ENCODE measurements around the gene GLIPR2. TPM values are rescaled to one million over a fixed set of nuclear protein-coding genes. Genes with fewer than 3 reads are reported as not detected.

The GLIPR2 gene
- total and polyA plus RNA-seq, 4 donors, result 30.6 to 56.1 (median 41.6) TPM

DNA sequence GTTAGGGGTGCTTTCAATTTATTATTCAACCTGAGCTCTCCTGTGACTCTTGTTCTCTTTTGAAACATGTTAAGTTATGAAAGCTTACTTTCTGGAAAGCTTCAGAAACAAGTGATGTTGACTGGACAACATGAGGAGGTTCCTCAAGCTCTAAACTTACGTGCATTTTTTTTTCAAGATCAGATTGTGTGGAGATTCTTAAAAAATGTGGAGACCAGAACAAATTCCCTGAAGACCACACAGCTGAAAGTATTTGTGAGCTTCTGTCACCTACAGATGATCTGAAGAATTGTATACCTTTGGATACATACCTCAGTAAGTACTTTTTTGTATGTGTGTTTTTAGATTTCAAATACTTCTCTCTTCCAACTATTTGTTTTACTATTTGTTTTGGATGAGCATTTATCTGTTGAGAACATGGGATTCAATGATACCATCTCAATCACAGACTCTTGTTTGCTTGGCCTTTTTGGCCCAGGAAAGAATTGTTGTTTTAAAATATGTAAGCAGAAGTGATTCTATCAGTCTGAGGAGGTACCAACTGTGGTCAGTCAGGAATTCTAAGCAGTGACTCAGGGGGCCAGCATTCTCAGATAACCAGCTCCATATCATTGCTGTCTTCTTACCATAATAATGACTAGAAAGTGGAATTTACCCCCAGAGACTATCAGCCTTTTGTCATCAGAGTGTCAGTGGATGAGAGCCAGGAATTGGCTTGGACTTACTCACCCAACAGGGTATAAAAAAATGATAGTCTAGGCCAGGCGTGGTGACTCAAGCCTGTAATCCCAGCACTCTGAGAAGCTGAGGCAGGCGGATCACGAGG lies 34.4 kb upstream of the GLIPR2 start:
- Histone ChIP-seq H3K27me3 (ENCODE audit: control insufficient read depth, insufficient read depth, low read length) (no peaks in the 10 kb centered on the region), H3K27ac (ENCODE audit: low read depth, low read length) (no peak overlapping the region), H3K9me3 (ENCODE audit: control insufficient read depth, insufficient read depth, low read length) (no peaks in the 10 kb centered on the region), H3K4me1 (ENCODE audit: control insufficient read depth, insufficient read depth, low read length) (no peaks in the 10 kb centered on the region), H3K36me3 (ENCODE audit: control insufficient read depth, insufficient read depth, low read length) (peaks cover 10% of the 10 kb centered on the region), H3K4me3 (ENCODE audit: low read depth, low read length) (no peak overlapping the region)
- 67% methylated on average over 1 of the region's 4 CpGs for WGBS (ENCODE audit: insufficient coverage)
- no peak for DNase-seq (ENCODE audit: low read depth in 4 of 6, low spot score in 6 of 6)

DNA sequence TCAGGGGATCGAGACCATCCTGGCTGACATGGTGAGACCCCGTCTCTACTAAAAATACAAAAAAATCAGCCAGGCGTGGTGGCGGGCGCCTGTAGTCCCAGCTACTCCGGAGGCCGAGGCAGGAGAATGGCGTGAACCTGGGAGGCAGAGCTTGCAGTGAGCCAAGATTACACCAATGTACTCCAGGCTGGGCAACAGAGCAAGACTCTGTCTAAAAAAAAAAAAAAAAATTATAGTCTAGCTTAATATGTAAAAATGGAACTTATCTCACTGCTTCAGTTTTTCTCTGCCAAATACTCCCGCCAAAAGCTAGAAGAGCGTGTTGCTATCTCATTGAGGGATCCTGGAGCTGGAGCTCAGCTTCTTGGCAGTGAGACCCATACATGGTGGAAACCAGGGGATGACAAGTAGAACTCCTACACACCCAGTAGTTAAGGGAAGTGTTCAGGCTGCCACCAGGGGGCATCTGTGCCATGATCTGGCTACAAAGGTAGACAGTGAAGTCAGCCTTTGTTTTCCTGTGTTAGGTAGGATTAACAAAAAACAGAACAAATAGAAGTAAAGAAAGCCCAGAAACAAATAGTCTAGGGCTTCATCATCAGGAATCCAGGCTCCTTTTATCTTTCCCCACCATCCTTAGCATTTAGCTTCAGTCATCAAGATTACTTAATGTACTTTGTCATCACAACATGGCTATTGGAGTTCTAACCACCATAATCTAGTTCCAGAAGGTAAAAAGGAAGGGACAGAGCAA lies 33.6 kb upstream of the GLIPR2 start:
- Histone ChIP-seq H3K36me3 (ENCODE audit: control insufficient read depth, insufficient read depth, low read length) (peaks cover 10% of the 10 kb centered on the region), H3K27ac (ENCODE audit: low read depth, low read length) (no peak overlapping the region), H3K4me1 (ENCODE audit: control insufficient read depth, insufficient read depth, low read length) (no peaks in the 10 kb centered on the region), H3K27me3 (ENCODE audit: control insufficient read depth, insufficient read depth, low read length) (no peaks in the 10 kb centered on the region), H3K4me3 (ENCODE audit: low read depth, low read length) (no peak overlapping the region), H3K9me3 (ENCODE audit: control insufficient read depth, insufficient read depth, low read length) (no peaks in the 10 kb centered on the region)
- DNase-seq (ENCODE audit: low read depth in 4 of 6, low spot score in 6 of 6), result peak; percentile 12 to 83 (median 26)
- no CpG with 5 or more reads among the region's 10 CpGs for WGBS (ENCODE audit: insufficient coverage)

DNA sequence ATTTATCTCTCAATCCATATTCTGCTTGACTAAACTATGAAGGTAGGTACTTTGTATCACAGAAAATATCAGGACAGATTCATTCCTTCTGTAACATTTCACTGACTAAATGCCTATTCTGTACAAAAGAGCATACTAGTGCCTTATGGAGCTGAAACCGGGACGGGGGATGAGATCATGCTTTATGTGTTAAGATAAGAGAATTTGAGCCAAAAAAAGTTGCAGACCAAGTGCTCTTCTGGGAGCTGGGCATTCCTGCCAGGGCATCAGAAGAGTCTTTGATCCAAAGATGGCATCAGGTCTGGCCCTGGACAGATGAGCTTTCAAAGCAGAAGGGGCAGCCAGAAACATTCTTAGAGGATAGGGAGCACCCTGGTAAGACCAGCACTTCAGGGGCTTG lies 27.5 kb upstream of the GLIPR2 start:
- H3K27ac ChIP-seq (ENCODE audit: low read depth, low read length), result no peak overlapping the region
- 79% methylated on average over 2 of the region's 2 CpGs for WGBS (ENCODE audit: insufficient coverage)
- no peaks in the 10 kb centered on the region for H3K27me3 ChIP-seq (ENCODE audit: control insufficient read depth, insufficient read depth, low read length)
- H3K4me3 ChIP-seq (ENCODE audit: low read depth, low read length), result no peak overlapping the region
- no peaks in the 10 kb centered on the region for H3K4me1 ChIP-seq (ENCODE audit: control insufficient read depth, insufficient read depth, low read length)
- no peaks in the 10 kb centered on the region for H3K9me3 ChIP-seq (ENCODE audit: control insufficient read depth, insufficient read depth, low read length)
- DNase-seq (ENCODE audit: low read depth in 4 of 6, low spot score in 6 of 6), result no peak
- peaks cover 6% of the 10 kb centered on the region for H3K36me3 ChIP-seq (ENCODE audit: control insufficient read depth, insufficient read depth, low read length)

DNA sequence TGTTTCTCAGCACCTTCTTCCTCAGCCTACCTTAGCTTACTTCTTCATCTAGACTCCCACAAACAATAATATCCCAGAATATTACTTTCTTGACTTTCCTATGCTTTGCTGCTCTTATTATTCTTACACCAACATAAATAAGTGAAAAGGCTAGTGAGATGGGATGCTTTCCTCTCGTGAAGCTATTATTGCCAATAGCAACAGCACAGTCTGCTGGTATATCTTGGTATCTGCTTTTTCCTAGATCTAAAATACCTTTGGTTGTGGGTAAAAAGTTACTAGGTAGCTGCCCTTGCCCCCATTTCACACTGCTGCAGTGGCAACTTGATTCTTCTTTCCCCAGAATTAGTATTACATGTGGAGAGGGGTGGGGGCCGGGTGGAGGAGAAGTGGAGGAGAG lies 26.1 kb upstream of the GLIPR2 start:
- Histone ChIP-seq H3K4me3 (ENCODE audit: low read depth, low read length) (no peak overlapping the region), H3K36me3 (ENCODE audit: control insufficient read depth, insufficient read depth, low read length) (peaks cover 8% of the 10 kb centered on the region), H3K9me3 (ENCODE audit: control insufficient read depth, insufficient read depth, low read length) (no peaks in the 10 kb centered on the region), H3K27me3 (ENCODE audit: control insufficient read depth, insufficient read depth, low read length) (no peaks in the 10 kb centered on the region), H3K4me1 (ENCODE audit: control insufficient read depth, insufficient read depth, low read length) (no peaks in the 10 kb centered on the region), H3K27ac (ENCODE audit: low read depth, low read length) (no peak overlapping the region)
- DNase-seq (ENCODE audit: low read depth in 4 of 6, low spot score in 6 of 6), result peak in 1 of 6 donors; percentile 20
- WGBS (ENCODE audit: insufficient coverage), result no CpG with 5 or more reads among the region's 2 CpGs

DNA sequence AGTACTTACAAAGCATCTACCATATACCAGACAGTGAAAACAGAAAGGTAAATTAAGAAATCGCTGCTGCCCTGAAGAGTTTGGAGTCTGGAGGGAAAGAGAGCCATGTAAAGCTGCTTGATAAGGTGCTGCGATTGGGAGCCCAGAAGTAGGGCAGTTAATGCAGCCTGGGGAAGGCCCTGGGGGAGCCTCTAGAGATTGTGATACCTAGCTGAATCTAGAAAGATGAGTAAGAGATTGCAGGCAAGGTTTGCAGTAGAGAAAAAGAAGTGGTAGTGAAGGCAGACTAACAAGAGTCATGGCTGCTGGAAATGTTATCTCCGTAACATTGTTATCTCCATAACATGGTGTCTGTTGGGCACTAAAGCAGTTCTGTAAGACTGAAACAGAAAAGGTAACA lies 24.0 kb upstream of the GLIPR2 start:
- Histone ChIP-seq H3K4me1 (ENCODE audit: control insufficient read depth, insufficient read depth, low read length) (no peaks in the 10 kb centered on the region), H3K4me3 (ENCODE audit: low read depth, low read length) (no peak overlapping the region), H3K9me3 (ENCODE audit: control insufficient read depth, insufficient read depth, low read length) (no peaks in the 10 kb centered on the region), H3K27me3 (ENCODE audit: control insufficient read depth, insufficient read depth, low read length) (no peaks in the 10 kb centered on the region), H3K36me3 (ENCODE audit: control insufficient read depth, insufficient read depth, low read length) (peaks cover 14% of the 10 kb centered on the region), H3K27ac (ENCODE audit: low read depth, low read length) (no peak overlapping the region)
- WGBS (ENCODE audit: insufficient coverage), result 93% methylated on average over 3 of the region's 3 CpGs
- DNase-seq (ENCODE audit: low read depth in 4 of 6, low spot score in 6 of 6), result no peak

DNA sequence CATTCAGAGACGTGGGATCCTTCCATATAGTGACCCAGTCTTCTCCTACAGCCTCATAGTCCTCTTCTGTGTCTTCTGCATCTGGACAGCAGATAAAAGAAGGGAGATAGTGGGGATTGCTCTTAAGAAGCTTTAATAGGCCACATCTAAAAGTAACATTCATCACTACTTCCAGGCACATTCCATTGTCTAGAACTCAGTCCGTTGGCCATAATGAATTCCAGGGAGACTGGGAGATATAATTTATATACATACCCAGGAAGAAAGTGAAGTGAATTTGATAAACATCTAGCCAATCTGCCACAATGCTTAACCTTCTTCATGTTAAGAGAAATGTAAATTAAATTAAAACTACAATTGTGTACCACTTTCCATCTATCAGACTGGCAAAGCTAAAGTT lies 22.5 kb upstream of the GLIPR2 start:
- no peak overlapping the region for H3K4me3 ChIP-seq (ENCODE audit: low read depth, low read length)
- no peaks in the 10 kb centered on the region for H3K9me3 ChIP-seq (ENCODE audit: control insufficient read depth, insufficient read depth, low read length)
- H3K27me3 ChIP-seq (ENCODE audit: control insufficient read depth, insufficient read depth, low read length), result no peaks in the 10 kb centered on the region
- H3K36me3 ChIP-seq (ENCODE audit: control insufficient read depth, insufficient read depth, low read length), result peaks cover 23% of the 10 kb centered on the region
- H3K27ac ChIP-seq (ENCODE audit: low read depth, low read length), result no peak overlapping the region
- H3K4me1 ChIP-seq (ENCODE audit: control insufficient read depth, insufficient read depth, low read length), result no peaks in the 10 kb centered on the region
- no peak for DNase-seq (ENCODE audit: low read depth in 4 of 6, low spot score in 6 of 6)
- no CpG with 5 or more reads among the region's 2 CpGs for WGBS (ENCODE audit: insufficient coverage)

DNA sequence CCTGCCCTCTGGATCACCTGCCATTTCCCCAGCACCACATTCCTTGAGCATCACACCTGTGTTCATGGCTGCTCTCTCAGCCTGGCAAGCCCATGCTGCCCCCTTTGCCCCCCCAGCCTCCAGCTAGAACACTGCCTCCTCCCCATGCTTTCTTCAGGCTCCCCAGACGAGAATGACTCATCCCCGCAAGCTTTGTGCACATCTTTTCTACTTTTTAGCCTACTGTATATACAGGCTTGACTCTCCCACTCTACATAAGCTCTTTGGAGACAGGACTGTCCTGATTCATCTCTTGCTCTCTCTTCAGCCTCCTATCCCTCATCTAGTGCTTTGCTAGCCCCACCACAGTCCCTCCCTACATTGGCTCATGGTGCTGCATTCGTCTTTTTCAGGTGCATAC lies 19.9 kb upstream of the GLIPR2 start:
- no peak overlapping the region for H3K4me3 ChIP-seq (ENCODE audit: low read depth, low read length)
- WGBS (ENCODE audit: insufficient coverage), result 91% methylated on average over 2 of the region's 3 CpGs
- no peaks in the 10 kb centered on the region for H3K4me1 ChIP-seq (ENCODE audit: control insufficient read depth, insufficient read depth, low read length)
- no peaks in the 10 kb centered on the region for H3K9me3 ChIP-seq (ENCODE audit: control insufficient read depth, insufficient read depth, low read length)
- H3K27ac ChIP-seq (ENCODE audit: low read depth, low read length), result no peak overlapping the region
- H3K36me3 ChIP-seq (ENCODE audit: control insufficient read depth, insufficient read depth, low read length), result peaks cover 30% of the 10 kb centered on the region
- DNase-seq (ENCODE audit: low read depth in 4 of 6, low spot score in 6 of 6), result no peak
- H3K27me3 ChIP-seq (ENCODE audit: control insufficient read depth, insufficient read depth, low read length), result no peaks in the 10 kb centered on the region

DNA sequence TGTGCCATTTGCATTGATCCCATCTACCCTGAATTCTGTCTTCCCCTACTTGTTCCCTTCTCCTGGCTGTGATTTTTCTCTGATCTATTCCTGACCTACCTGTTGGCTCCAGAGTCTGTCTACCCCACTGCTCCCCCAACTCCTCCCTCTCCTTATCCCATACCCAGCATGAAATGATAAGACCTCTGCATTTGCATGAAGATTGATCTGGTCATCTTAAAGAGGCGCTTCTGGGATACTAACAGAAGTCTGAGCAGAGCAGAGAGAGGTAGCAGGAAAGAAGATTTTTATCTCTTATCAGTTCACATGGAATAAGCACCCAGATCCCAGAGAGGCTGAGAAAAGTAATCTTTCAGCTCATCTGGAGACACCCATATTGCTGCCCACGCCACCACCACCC lies 18.3 kb upstream of the GLIPR2 start:
- Histone ChIP-seq H3K27ac (ENCODE audit: low read depth, low read length) (no peak overlapping the region), H3K27me3 (ENCODE audit: control insufficient read depth, insufficient read depth, low read length) (no peaks in the 10 kb centered on the region), H3K9me3 (ENCODE audit: control insufficient read depth, insufficient read depth, low read length) (no peaks in the 10 kb centered on the region), H3K4me1 (ENCODE audit: control insufficient read depth, insufficient read depth, low read length) (no peaks in the 10 kb centered on the region), H3K4me3 (ENCODE audit: low read depth, low read length) (no peak overlapping the region), H3K36me3 (ENCODE audit: control insufficient read depth, insufficient read depth, low read length) (peaks cover 39% of the 10 kb centered on the region)
- DNase-seq (ENCODE audit: low read depth in 4 of 6, low spot score in 6 of 6), result no peak
- WGBS (ENCODE audit: insufficient coverage), result no CpG with 5 or more reads among the region's 2 CpGs

DNA sequence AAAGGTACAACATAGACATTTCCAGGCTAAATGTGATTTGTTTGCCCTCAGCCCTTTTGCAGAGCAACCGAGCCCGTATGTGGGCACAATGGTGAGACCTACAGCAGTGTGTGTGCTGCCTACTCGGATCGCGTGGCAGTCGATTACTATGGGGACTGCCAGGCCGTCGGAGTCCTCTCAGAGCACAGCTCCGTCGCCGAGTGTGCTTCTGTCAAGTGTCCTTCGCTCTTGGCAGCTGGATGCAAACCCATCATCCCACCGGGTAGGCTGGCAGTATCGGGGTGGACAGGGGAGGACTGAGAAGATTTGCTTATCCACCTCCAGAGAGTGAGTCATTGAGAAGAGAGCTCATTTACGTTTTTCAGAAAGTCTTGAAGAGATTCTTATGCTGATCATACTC lies 17.8 kb upstream of the GLIPR2 start:
- DNase-seq (ENCODE audit: low read depth in 4 of 6, low spot score in 6 of 6), result no peak
- peaks cover 39% of the 10 kb centered on the region for H3K36me3 ChIP-seq (ENCODE audit: control insufficient read depth, insufficient read depth, low read length)
- no peak overlapping the region for H3K4me3 ChIP-seq (ENCODE audit: low read depth, low read length)
- no peaks in the 10 kb centered on the region for H3K9me3 ChIP-seq (ENCODE audit: control insufficient read depth, insufficient read depth, low read length)
- H3K27me3 ChIP-seq (ENCODE audit: control insufficient read depth, insufficient read depth, low read length), result no peaks in the 10 kb centered on the region
- 96% methylated on average over 6 of the region's 15 CpGs for WGBS (ENCODE audit: insufficient coverage)
- no peaks in the 10 kb centered on the region for H3K4me1 ChIP-seq (ENCODE audit: control insufficient read depth, insufficient read depth, low read length)
- H3K27ac ChIP-seq (ENCODE audit: low read depth, low read length), result no peak overlapping the region

DNA sequence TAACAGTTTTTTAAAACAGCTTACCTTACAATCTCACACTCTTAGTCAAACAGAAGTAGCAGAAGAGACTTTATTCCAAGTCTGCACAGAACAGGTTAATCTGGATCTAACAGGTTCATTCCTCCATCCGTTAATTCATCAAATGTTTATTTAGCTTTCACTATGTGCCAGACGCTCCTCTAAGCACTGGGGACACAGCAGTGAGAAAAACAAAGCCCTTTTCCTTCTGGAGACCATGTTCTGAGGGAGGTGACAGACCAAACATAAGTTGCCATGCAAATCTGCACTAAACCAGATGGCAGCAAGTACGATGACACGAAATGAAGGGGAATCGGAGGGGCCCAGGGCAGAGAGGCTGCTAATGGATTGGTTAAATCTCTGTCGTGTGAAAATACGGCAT lies 17.1 kb upstream of the GLIPR2 start:
- peak in 1 of 6 donors; percentile 81 for DNase-seq (ENCODE audit: low read depth in 4 of 6, low spot score in 6 of 6)
- Histone ChIP-seq H3K27ac (ENCODE audit: low read depth, low read length) (no peak overlapping the region), H3K36me3 (ENCODE audit: control insufficient read depth, insufficient read depth, low read length) (peaks cover 39% of the 10 kb centered on the region), H3K4me3 (ENCODE audit: low read depth, low read length) (no peak overlapping the region), H3K4me1 (ENCODE audit: control insufficient read depth, insufficient read depth, low read length) (no peaks in the 10 kb centered on the region), H3K27me3 (ENCODE audit: control insufficient read depth, insufficient read depth, low read length) (no peaks in the 10 kb centered on the region), H3K9me3 (ENCODE audit: control insufficient read depth, insufficient read depth, low read length) (no peaks in the 10 kb centered on the region)
- WGBS (ENCODE audit: insufficient coverage), result 78% methylated on average over 4 of the region's 7 CpGs

Measured in spinal cord (tissue), 10 donors.